Breast epithelium (tissue), 4 donors: Measurements from ENCODE around the gene METAP1. TPM values are rescaled to one million over a fixed set of nuclear protein-coding genes. Genes with fewer than 3 reads are reported as not detected.
"Not testable (repeated sequence)": the region's sequence is repeated elsewhere in the genome, so short reads cannot be mapped to it uniquely, and the experiment has no call there.

Experiments
- DNase-seq, 2 donors: peaks; one replicate each; pipeline ENCODE4 v3.0.0-alpha.2; 2019; ENCODE audit warnings: low spot score in 2 of 2
- H3K27ac ChIP-seq, 2 donors: fragments of 200-600 bp; sonication (generic) in 1 of 2; one replicate each; pipeline ENCODE4 v1.5.1; 2016 to 2019; ENCODE audit warnings: mild to moderate bottlenecking in 1 of 2
- H3K27me3 ChIP-seq, 2 donors: fragments of 200-600 bp; sonication (generic) in 1 of 2; one replicate each; pipeline versions ENCODE4 v1.5.1 to v1.6.0; 2017 to 2019; ENCODE audit warnings: control low read depth in 1 of 2, mild to moderate bottlenecking in 1 of 2
- H3K36me3 ChIP-seq: fragments of 200-600 bp; one replicate; pipeline ENCODE4 v1.5.1; 2019
- H3K4me1 ChIP-seq, 2 donors: fragments of 200-600 bp; sonication (generic); one replicate each; pipeline ENCODE4 v1.5.1; 2016 to 2019; ENCODE audit warnings: control low read depth in 1 of 2
- H3K4me3 ChIP-seq, 3 donors: fragments of 200-600 bp; sonication (generic); 1 replicate in 2 of 3; 2 replicates in 1 of 3; pipeline ENCODE4 v1.5.1; 2016 to 2019; ENCODE audit warnings: mild to moderate bottlenecking in 3 of 3, moderate library complexity in 2 of 3
- H3K9me3 ChIP-seq, 2 donors: fragments of 200-600 bp; sonication (generic) in 1 of 2; one replicate each; pipeline ENCODE4 v1.5.1; 2016 to 2019; ENCODE audit warnings: control low read depth in 1 of 2
- POLR2A ChIP-seq: fragments of 450-650 bp; IDR thresholded peaks from one replicate; pipeline ENCODE4 v1.6.1; 2016; ENCODE audit warnings: antibody characterized with exemption, mild to moderate bottlenecking, moderate library complexity
- POLR2AphosphoS5 ChIP-seq, 3 donors: sonication (generic); formaldehyde crosslinking; IDR thresholded peaks; one replicate each; pipeline ENCODE4 v1.6.1; 2017; ENCODE audit warnings: antibody characterized with exemption in 3 of 3
- intact Hi-C: fragments of 100-400 bp; cut with DNase I; formaldehyde crosslinking; loops from one replicate; pipeline ENCODE4 v1.15.1; 2023; ENCODE audit warnings: low total_unique reads
- total RNA-seq, 3 donors: library from RNA; depleted of rRNA; stranded (reverse); fragments of >200 nt; gene quantifications; one replicate each; pipeline ENCODE4 v1.1.0, GENCODE V29; 2016
- TF ChIP-seq, protein P1 (sequence below), 3 donors: fragments of 450-650 bp; IDR thresholded peaks; one replicate each; pipeline ENCODE4 v1.5.1; 2016 to 2017; ENCODE audit warnings: antibody characterized with exemption in 3 of 3, mild to moderate bottlenecking in 3 of 3, moderate library complexity in 3 of 3

Gene METAP1
- total RNA-seq, 3 donors from 2014 or later, result 22.9 to 54.2 (median 36.7) TPM

DNA sequence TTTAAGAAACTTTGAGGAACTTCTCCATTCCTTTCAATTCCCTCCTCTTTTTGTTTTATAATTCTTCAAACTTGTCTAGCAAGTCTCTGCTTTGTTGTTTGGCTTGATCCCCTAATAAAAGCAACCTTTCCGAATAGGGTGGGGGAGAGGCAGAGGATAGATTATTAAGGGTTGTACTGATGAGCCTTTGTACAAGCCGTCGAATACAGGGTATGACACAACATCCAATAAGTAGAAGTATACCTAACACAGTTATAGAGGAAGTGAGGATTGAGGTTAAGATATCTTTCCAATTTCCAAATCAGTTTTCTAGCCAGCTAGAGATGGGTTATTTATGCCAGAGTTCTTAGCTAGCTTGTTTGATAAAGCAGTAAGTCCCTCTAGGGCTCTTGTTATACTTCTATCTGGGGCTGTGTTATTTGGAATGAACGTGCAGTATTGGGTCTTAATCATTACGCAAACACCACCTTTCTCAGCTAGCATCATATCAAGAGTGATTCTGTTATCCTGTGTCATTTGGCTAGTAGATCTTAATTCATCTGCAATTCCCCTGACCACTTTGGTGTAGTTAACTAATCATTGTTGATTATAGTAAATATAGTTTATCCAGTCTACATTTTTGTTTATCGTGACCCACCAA, 18.5 kb downstream of the METAP1 start:
- H3K27ac ChIP-seq, result no peak overlapping the region
- H3K27me3 ChIP-seq, result no peaks in the 10 kb centered on the region
- H3K4me3 ChIP-seq, result no peak overlapping the region
- DNase-seq, result no peak
- TF ChIP-seq, protein P1, sequence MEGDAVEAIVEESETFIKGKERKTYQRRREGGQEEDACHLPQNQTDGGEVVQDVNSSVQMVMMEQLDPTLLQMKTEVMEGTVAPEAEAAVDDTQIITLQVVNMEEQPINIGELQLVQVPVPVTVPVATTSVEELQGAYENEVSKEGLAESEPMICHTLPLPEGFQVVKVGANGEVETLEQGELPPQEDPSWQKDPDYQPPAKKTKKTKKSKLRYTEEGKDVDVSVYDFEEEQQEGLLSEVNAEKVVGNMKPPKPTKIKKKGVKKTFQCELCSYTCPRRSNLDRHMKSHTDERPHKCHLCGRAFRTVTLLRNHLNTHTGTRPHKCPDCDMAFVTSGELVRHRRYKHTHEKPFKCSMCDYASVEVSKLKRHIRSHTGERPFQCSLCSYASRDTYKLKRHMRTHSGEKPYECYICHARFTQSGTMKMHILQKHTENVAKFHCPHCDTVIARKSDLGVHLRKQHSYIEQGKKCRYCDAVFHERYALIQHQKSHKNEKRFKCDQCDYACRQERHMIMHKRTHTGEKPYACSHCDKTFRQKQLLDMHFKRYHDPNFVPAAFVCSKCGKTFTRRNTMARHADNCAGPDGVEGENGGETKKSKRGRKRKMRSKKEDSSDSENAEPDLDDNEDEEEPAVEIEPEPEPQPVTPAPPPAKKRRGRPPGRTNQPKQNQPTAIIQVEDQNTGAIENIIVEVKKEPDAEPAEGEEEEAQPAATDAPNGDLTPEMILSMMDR (IDR thresholded peaks at IDR 0.05), result no peak
- TF ChIP-seq POLR2A, result no peak
- no peaks in the 10 kb centered on the region for H3K4me1 ChIP-seq
- no peaks in the 10 kb centered on the region for H3K9me3 ChIP-seq
- intact Hi-C loops, result no loop called here
- no peaks in the 10 kb centered on the region for H3K36me3 ChIP-seq

DNA sequence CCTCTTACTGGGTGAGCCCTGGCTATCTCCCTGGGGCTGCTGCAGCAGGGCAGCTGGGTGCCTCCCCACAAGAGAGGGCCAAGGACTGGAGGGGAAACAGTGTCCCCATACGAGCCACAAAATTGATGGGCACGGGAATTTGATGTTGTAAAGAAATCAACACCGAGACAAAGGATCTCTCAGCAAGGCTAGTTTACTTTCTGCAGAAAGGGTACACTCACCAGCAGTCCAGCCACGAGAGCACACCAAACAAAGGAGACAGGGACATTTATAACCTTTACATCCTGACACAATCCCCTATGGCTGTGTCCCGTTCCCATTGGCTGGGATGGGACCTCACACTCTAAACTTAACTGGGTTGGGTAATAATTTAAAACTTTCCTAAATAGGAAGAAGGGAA, 25.9 kb downstream of the METAP1 start:
- TF ChIP-seq POLR2A (no peak), POLR2AphosphoS5 (IDR thresholded peaks at IDR 0.05) (no peak)
- TF ChIP-seq, protein P1 (IDR thresholded peaks at IDR 0.05), result no peak
- no peaks in the 10 kb centered on the region for H3K27me3 ChIP-seq
- H3K36me3 ChIP-seq, result no peaks in the 10 kb centered on the region
- H3K4me3 ChIP-seq, result no peak overlapping the region
- no peaks in the 10 kb centered on the region for H3K9me3 ChIP-seq
- no peaks in the 10 kb centered on the region for H3K4me1 ChIP-seq
- H3K27ac ChIP-seq, result no peak overlapping the region
- intact Hi-C loops, result no loop called here
- DNase-seq, result no peak

DNA sequence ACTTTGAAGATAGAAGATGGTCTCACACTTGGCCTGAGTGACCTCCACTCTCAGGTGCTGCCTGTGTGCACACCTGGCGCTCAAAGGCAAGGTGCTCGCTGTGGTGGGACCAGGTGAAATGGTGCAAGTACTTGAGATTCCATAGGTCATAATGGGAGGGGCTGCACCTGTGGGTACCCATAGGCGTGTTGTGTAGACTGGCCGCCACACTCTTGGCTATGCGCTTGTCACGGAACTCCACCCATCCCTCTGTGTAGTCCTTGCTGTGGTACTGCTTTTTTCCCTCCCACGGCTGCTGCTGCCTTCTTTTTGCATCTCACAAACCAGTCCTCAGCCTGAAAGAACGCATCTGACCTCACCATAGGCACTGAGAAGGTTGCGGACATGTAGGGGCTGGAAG, 27.0 kb downstream of the METAP1 start:
- DNase-seq, result no peak
- H3K4me1 ChIP-seq, result no peaks in the 10 kb centered on the region
- no peak overlapping the region for H3K4me3 ChIP-seq
- no peaks in the 10 kb centered on the region for H3K27me3 ChIP-seq
- H3K9me3 ChIP-seq, result no peaks in the 10 kb centered on the region
- H3K36me3 ChIP-seq, result no peaks in the 10 kb centered on the region
- intact Hi-C loops, result no loop called here
- H3K27ac ChIP-seq, result no peak overlapping the region
- no peak for TF ChIP-seq POLR2A
- no peak for TF ChIP-seq POLR2AphosphoS5 (IDR thresholded peaks at IDR 0.05)
- TF ChIP-seq, protein P1 (IDR thresholded peaks at IDR 0.05), result no peak

DNA sequence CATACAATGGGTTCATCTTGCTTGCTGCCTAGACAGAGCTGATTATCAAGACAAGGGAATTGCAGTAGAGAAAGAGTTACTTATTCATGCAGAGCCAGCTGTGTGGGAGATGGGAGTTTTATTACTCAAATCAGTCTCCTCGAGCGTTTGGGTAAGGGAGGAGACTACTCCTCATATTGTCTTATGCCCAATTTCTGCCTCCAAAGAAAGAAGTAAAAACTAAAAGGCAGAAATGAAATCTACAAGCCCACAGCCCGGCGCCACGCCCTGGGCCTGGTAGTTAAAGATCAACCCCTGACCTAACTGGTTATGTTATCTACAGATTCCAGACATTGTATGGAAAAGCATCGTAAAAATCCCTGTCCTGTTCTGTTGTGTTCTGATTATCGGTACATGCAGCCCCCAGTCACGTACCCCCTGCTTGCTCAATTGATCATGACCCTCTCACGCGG, 28.3 kb downstream of the METAP1 start:
- H3K4me3 ChIP-seq, H3K36me3 ChIP-seq, H3K9me3 ChIP-seq, intact Hi-C loops, H3K4me1 ChIP-seq, DNase-seq, H3K27me3 ChIP-seq, H3K27ac ChIP-seq: not testable (repeated sequence)

DNA sequence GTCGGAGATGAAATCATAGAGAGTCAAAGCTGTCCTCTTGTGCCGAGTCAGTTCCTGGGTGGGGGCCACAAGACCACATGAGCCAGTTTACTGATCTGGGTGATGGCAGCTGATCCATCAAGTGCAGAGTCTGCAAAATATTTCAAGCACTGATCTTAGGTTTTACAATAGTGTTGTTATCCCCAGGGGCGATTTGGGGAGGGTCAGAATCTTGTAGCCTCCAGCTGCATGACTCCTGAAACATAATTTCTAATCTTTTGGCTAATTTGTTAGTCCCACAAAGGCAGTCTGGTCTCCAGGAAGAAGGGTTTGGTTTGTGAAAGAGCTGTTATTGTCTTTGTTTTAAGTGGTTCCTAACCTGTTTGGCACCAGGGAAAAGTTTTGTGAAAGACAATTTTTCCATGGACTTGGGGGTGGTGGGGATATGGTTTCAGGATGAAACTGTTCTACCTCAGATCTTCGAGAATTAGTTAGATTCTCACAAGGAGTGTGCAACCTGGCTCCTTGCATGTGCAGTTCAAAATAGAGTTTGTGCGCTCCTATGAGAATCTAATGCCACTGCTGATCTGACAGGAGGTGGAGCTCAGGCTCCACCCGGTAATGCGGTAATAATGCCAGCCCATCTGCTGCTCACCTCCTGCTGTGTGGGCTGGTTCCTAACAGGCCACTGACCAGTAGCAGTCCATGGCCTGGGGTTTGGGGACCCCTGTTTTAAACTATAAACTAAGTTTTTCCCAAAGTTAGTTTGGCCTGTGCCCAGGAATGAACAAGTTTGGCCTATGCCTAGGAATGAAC, 29.2 kb downstream of the METAP1 start:
- intact Hi-C loops, result no loop called here
- Histone ChIP-seq H3K4me1 (no peaks in the 10 kb centered on the region), H3K27ac (peak overlapping the region; percentile 33 to 35), H3K36me3 (no peaks in the 10 kb centered on the region), H3K4me3 (no peak overlapping the region), H3K9me3 (no peaks in the 10 kb centered on the region), H3K27me3 (no peaks in the 10 kb centered on the region)
- TF ChIP-seq POLR2AphosphoS5 (IDR thresholded peaks at IDR 0.05) (no peak), POLR2A (no peak)
- TF ChIP-seq, protein P1 (IDR thresholded peaks at IDR 0.05), result no peak
- DNase-seq, result no peak
